Measurements from ENCODE around the gene CHD5. TPM values are rescaled to one million over a fixed set of nuclear protein-coding genes. Genes with fewer than 3 reads are reported as not detected.

The CHD5 gene
- total and polyA plus RNA-seq, 4 donors = 0.10 to 0.55 (median 0.31) TPM

- peaks cover 0 to 3% (median 0%) of the 10 kb centered on the region in 5 donors for H3K4me1 ChIP-seq (ENCODE audit: control insufficient read depth in 5 of 5, insufficient read depth in 5 of 5, low read length in 5 of 5)
- H3K27ac ChIP-seq (ENCODE audit: low read depth in 1 of 2, low read length in 1 of 2) = no peak overlapping the region
- no peak overlapping the region for H3K4me3 ChIP-seq
- ATAC-seq (ENCODE audit: insufficient read depth, low FRiP score) (no peak), DNase-seq (peak; percentile 38 to 52 (median 51))
- TF ChIP-seq CTCF (IDR thresholded peaks at IDR 0.05; ENCODE audit: control extremely low read depth, extremely low read depth) = no peak
- no peaks in the 10 kb centered on the region for H3K9me3 ChIP-seq (ENCODE audit: control insufficient read depth in 4 of 4, insufficient read depth in 3 of 4, low read length in 3 of 4)
- no peaks in the 10 kb centered on the region for H3K27me3 ChIP-seq (ENCODE audit: control insufficient read depth in 3 of 3, insufficient read depth in 3 of 3, low read length in 2 of 3)
- 75 to 82% methylated on average over 16 of the region's 16 CpGs for WGBS, 2 donors
- peaks cover 0 to 10% (median 7%) of the 10 kb centered on the region in 4 donors for H3K36me3 ChIP-seq (ENCODE audit: control insufficient read depth in 4 of 4, insufficient read depth in 4 of 4, low read length in 4 of 4)
- no peak overlapping the region for H3K9ac ChIP-seq (ENCODE audit: insufficient read depth in 1 of 2, low read length in 2 of 2)
Measured at GRCh38 chr1:6218375-6219164, 38.4 kb upstream of the CHD5 start.

GRCh38 chr1:6212193-6212959 is 32.3 kb upstream of the CHD5 start:
- ATAC-seq (ENCODE audit: insufficient read depth, low FRiP score) = no peak
- peaks cover 0 to 9% (median 0%) of the 10 kb centered on the region in 5 donors for H3K4me1 ChIP-seq (ENCODE audit: control insufficient read depth in 5 of 5, insufficient read depth in 5 of 5, low read length in 5 of 5)
- peaks cover 0 to 7% (median 4%) of the 10 kb centered on the region in 3 donors for H3K27me3 ChIP-seq (ENCODE audit: control insufficient read depth in 3 of 3, insufficient read depth in 3 of 3, low read length in 2 of 3)
- no peaks in the 10 kb centered on the region for H3K9me3 ChIP-seq (ENCODE audit: control insufficient read depth in 4 of 4, insufficient read depth in 3 of 4, low read length in 3 of 4)
- no peak overlapping the region for H3K27ac ChIP-seq (ENCODE audit: low read depth in 1 of 2, low read length in 1 of 2)
- H3K9ac ChIP-seq (ENCODE audit: insufficient read depth in 1 of 2, low read length in 2 of 2) = no peak overlapping the region
- no peak for DNase-seq
- no peak overlapping the region for H3K4me3 ChIP-seq
- no peaks in the 10 kb centered on the region for H3K36me3 ChIP-seq (ENCODE audit: control insufficient read depth in 4 of 4, insufficient read depth in 4 of 4, low read length in 4 of 4)
- 62 to 76% methylated on average over 20 of the region's 20 CpGs for WGBS, 2 donors
- no peak for TF ChIP-seq CTCF (IDR thresholded peaks at IDR 0.05; ENCODE audit: control extremely low read depth, extremely low read depth)

- DNase-seq = no peak
- whole genome bisulfite sequencing, 2 donors = 84 to 91% methylated on average over 16 of the region's 16 CpGs
Measured at GRCh38 chr1:6211731-6212130, 31.6 kb upstream of the CHD5 start.

More at GRCh38 chr1:6211731-6212130, 31.6 kb upstream of the CHD5 start:
- no peak overlapping the region for H3K27ac ChIP-seq (ENCODE audit: low read depth in 1 of 2, low read length in 1 of 2)
- peaks cover 0 to 9% (median 3%) of the 10 kb centered on the region in 5 donors for H3K4me1 ChIP-seq (ENCODE audit: control insufficient read depth in 5 of 5, insufficient read depth in 5 of 5, low read length in 5 of 5)
- no peaks in the 10 kb centered on the region for H3K9me3 ChIP-seq (ENCODE audit: control insufficient read depth in 4 of 4, insufficient read depth in 3 of 4, low read length in 3 of 4)
- H3K27me3 ChIP-seq (ENCODE audit: control insufficient read depth in 3 of 3, insufficient read depth in 3 of 3, low read length in 2 of 3) = peaks cover 0 to 11% (median 10%) of the 10 kb centered on the region in 3 donors
- no peak overlapping the region for H3K9ac ChIP-seq (ENCODE audit: insufficient read depth in 1 of 2, low read length in 2 of 2)
- ATAC-seq (ENCODE audit: insufficient read depth, low FRiP score) = no peak
- no peaks in the 10 kb centered on the region for H3K36me3 ChIP-seq (ENCODE audit: control insufficient read depth in 4 of 4, insufficient read depth in 4 of 4, low read length in 4 of 4)
- TF ChIP-seq CTCF (IDR thresholded peaks at IDR 0.05; ENCODE audit: control extremely low read depth, extremely low read depth) = no peak
- no peak overlapping the region for H3K4me3 ChIP-seq

Measured in lung (tissue), 12 donors.